SK-N-MC (cell line): ENCODE results near the gene ARPC5L.

ENCODE experiments used
- DNase-seq: peaks from one replicate; pipeline ENCODE4 v3.0.0-alpha.2; 2011; ENCODE audit warnings: low read depth, low spot score
- H3K27ac ChIP-seq: fragments of 200-600 bp; sonication (generic); 2 replicates; pipeline ENCODE4 v1.5.1; 2016; ENCODE audit warnings: mixed run types
- H3K36me3 ChIP-seq: fragments of 200-600 bp; sonication (generic); 2 replicates; pipeline ENCODE4 v1.6.1; 2017; ENCODE audit warnings: antibody characterized with exemption, low read length, mixed read lengths; ENCODE audit not compliant: insufficient read depth
- H3K4me3 ChIP-seq: fragments of 200-600 bp; sonication (generic); 2 replicates; pipeline ENCODE4 v1.5.1; 2016
- H3K9ac ChIP-seq: fragments of 200-600 bp; sonication (generic); 2 replicates; pipeline ENCODE4 v1.8.0; 2017; ENCODE audit warnings: mixed run types, mixed read lengths; ENCODE audit not compliant: insufficient read length
- H3K9me3 ChIP-seq: fragments of 200-600 bp; sonication (generic); 2 replicates; pipeline ENCODE4 v1.6.1; 2017; ENCODE audit warnings: low read depth, mild to moderate bottlenecking, antibody characterized with exemption, low read length, moderate library complexity, mixed read lengths
- EZH2 ChIP-seq: fragments of 200-600 bp; sonication (generic); IDR thresholded peaks from one replicate; pipeline ENCODE4 v1.6.1; 2017; ENCODE audit warnings: antibody characterized with exemption
- FOXP2 ChIP-seq: optimal IDR thresholded peaks from 2 replicates; pipeline ENCODE3; 2011; ENCODE audit warnings: mild to moderate bottlenecking, moderate library complexity; ENCODE audit not compliant: insufficient read depth; ENCODE audit errors: extremely low read length, control extremely low read depth
- POLR2AphosphoS5 ChIP-seq: IDR thresholded peaks from 2 replicates; pipeline ENCODE4 v1.6.1; 2012; ENCODE audit warnings: mild to moderate bottlenecking, low read depth, low read length, borderline replicate concordance

ARPC5L gene

GRCh38 chr9:124889006-124889405, 27.1 kb downstream of the ARPC5L start:
- Histone ChIP-seq H3K4me3 (no peak overlapping the region), H3K27ac (no peak overlapping the region), H3K36me3 (peaks cover 18% of the 10 kb centered on the region; the same call in 1 of the 2 replicates), H3K9me3 (no peaks in the 10 kb centered on the region), H3K9ac (no peak overlapping the region)
- TF ChIP-seq POLR2AphosphoS5 (no peak), EZH2 (no peak), FOXP2 (no peak)
- DNase-seq = no peak

GRCh38 chr9:124890179-124890578, 28.2 kb downstream of the ARPC5L start:
- Histone ChIP-seq H3K36me3 (peaks cover 21% of the 10 kb centered on the region; the same call in 1 of the 2 replicates), H3K9ac (no peak overlapping the region), H3K4me3 (no peak overlapping the region), H3K9me3 (no peaks in the 10 kb centered on the region), H3K27ac (no peak overlapping the region)
- no peak for TF ChIP-seq POLR2AphosphoS5
- no peak for TF ChIP-seq FOXP2
- TF ChIP-seq EZH2 = no peak
- DNase-seq = no peak

- H3K4me3 ChIP-seq = 0 out of 2 replicates have a peak overlapping the region, but pooled peaks have one; percentile 10
- H3K27ac ChIP-seq = peak overlapping the region; percentile 58; the same call in 1 of the 2 replicates
- H3K36me3 ChIP-seq = peaks cover 21% of the 10 kb centered on the region; the same call in 1 of the 2 replicates
- H3K9ac ChIP-seq = no peak overlapping the region
- no peak for DNase-seq
- no peak for TF ChIP-seq POLR2AphosphoS5
- no peak for TF ChIP-seq FOXP2
- TF ChIP-seq EZH2 = no peak
- no peaks in the 10 kb centered on the region for H3K9me3 ChIP-seq
These were observed 32.3 kb downstream of the ARPC5L start for GRCh38 chr9:124894035-124894740.

- peak; percentile 40 for DNase-seq
- H3K9me3 ChIP-seq = no peaks in the 10 kb centered on the region
- 0 out of 2 replicates have a peak overlapping the region, but pooled peaks have one; percentile 51 for H3K27ac ChIP-seq
- H3K36me3 ChIP-seq = peaks cover 18% of the 10 kb centered on the region; the same call in 1 of the 2 replicates
- peak overlapping the region; percentile 46 for H3K9ac ChIP-seq
- H3K4me3 ChIP-seq = 0 out of 2 replicates have a peak overlapping the region, but pooled peaks have one; percentile 10
- TF ChIP-seq FOXP2 (no peak), POLR2AphosphoS5 (no peak), EZH2 (no peak)
These were observed 32.8 kb downstream of the ARPC5L start for GRCh38 chr9:124894741-124895170.

- no peak for DNase-seq
- Histone ChIP-seq H3K27ac (no peak overlapping the region), H3K9ac (no peak overlapping the region), H3K9me3 (no peaks in the 10 kb centered on the region), H3K4me3 (no peak overlapping the region), H3K36me3 (peaks cover 16% of the 10 kb centered on the region; the same call in 1 of the 2 replicates)
- TF ChIP-seq FOXP2 (no peak), EZH2 (no peak), POLR2AphosphoS5 (no peak)
These were observed 35.9 kb downstream of the ARPC5L start for GRCh38 chr9:124897570-124898460.

GRCh38 chr9:124899845-124900244, 37.9 kb downstream of the ARPC5L start:
- TF ChIP-seq EZH2 (no peak), POLR2AphosphoS5 (no peak), FOXP2 (no peak)
- Histone ChIP-seq H3K4me3 (no peak overlapping the region), H3K9me3 (no peaks in the 10 kb centered on the region), H3K9ac (no peak overlapping the region), H3K27ac (no peak overlapping the region), H3K36me3 (peaks cover 4% of the 10 kb centered on the region; the same call in 1 of the 2 replicates)
- DNase-seq = no peak

GRCh38 chr9:124906966-124907365, 45.0 kb downstream of the ARPC5L start:
- no peak for DNase-seq
- TF ChIP-seq FOXP2 = no peak
- TF ChIP-seq POLR2AphosphoS5 = no peak
- TF ChIP-seq EZH2 = no peak
- Histone ChIP-seq H3K4me3 (no peak overlapping the region), H3K36me3 (no peaks in the 10 kb centered on the region; the same call in 1 of the 2 replicates), H3K9ac (no peak overlapping the region), H3K27ac (0 out of 2 replicates have a peak overlapping the region, but pooled peaks have one; percentile 36), H3K9me3 (no peaks in the 10 kb centered on the region)

GRCh38 chr9:124908098-124908497, 46.2 kb downstream of the ARPC5L start:
- H3K4me3 ChIP-seq = no peak overlapping the region
- TF ChIP-seq EZH2 (no peak), FOXP2 (no peak)
- no peak overlapping the region for H3K27ac ChIP-seq
- no peak overlapping the region for H3K9ac ChIP-seq
- H3K36me3 ChIP-seq = no peaks in the 10 kb centered on the region; the same call in 1 of the 2 replicates
- H3K9me3 ChIP-seq = no peaks in the 10 kb centered on the region
- no peak for DNase-seq

- H3K36me3 ChIP-seq = no peaks in the 10 kb centered on the region; the same call in 1 of the 2 replicates
- TF ChIP-seq EZH2 (no peak), FOXP2 (no peak), POLR2AphosphoS5 (no peak)
- no peak overlapping the region for H3K9ac ChIP-seq
These were observed 49.8 kb downstream of the ARPC5L start for GRCh38 chr9:124911766-124912165.

More at GRCh38 chr9:124911766-124912165, 49.8 kb downstream of the ARPC5L start:
- no peak overlapping the region for H3K27ac ChIP-seq
- no peaks in the 10 kb centered on the region for H3K9me3 ChIP-seq
- no peak for DNase-seq
- no peak overlapping the region for H3K4me3 ChIP-seq
